Caki2 (cell line): ENCODE results near the gene ARL4D. TPM values are rescaled to one million over a fixed set of nuclear protein-coding genes. Genes with fewer than 3 reads are reported as not detected.
A peak's percentile ranks its signal among the peaks of the same experiment; 100 is the strongest.
"Not testable (repeated sequence)": the region's sequence is repeated elsewhere in the genome, so short reads cannot be mapped to it uniquely, and the experiment has no call there.

Experiments
- DNase-seq: peaks from one replicate; pipeline ENCODE4 v3.0.0-alpha.2; 2015; ENCODE audit warnings: low read depth
- in situ Hi-C: cut with HindIII; loops from 2 replicates; pipeline ENCODE4 v1.10.0; 2016; ENCODE audit warnings: low sequenced_read_pairs, low pct_unique_long_range_greater_than_20kb, mixed read lengths
- total RNA-seq: library from RNA; depleted of rRNA; stranded (reverse); fragments of >200 nt; shearing (Covaris generic); gene quantifications from 2 replicates; pipeline ENCODE4 v1.2.3, GENCODE V29; 2014; ENCODE audit warnings: low replicate concordance

ARL4D gene
- total RNA-seq, 1 experiment from 2014 or later = 50.6 TPM

- DNase-seq = no peak
- in situ Hi-C loops = no loop called here
These were observed 13.6 kb upstream of the ARL4D start for GRCh38 chr17:43385046-43385831.

GRCh38 chr17:43388359-43389045, 10.3 kb upstream of the ARL4D start:
- peak; percentile 96 for DNase-seq
- in situ Hi-C loops = no loop called here

GRCh38 chr17:43389046-43389947, 9.5 kb upstream of the ARL4D start:
- peak; percentile 79 for DNase-seq
- in situ Hi-C loops = no loop called here

GRCh38 chr17:43392397-43392796, 6.4 kb upstream of the ARL4D start:
- in situ Hi-C loops = loop anchor here (10.0 kb wide), 1 partner anchor 72 kb away; no protein-coding TSS in a partner anchor
- no peak for DNase-seq

- DNase-seq = peak; percentile 72
- in situ Hi-C loops = loop anchor here (10.0 kb wide), 1 partner anchor 71 kb away; no protein-coding TSS in a partner anchor
These were observed 4.8 kb upstream of the ARL4D start for GRCh38 chr17:43393944-43394482.

- not testable (repeated sequence) for DNase-seq
- in situ Hi-C loops = loop anchor here (10.0 kb wide), 1 partner anchor 70 kb away; no protein-coding TSS in a partner anchor
These were observed 4.1 kb upstream of the ARL4D start for GRCh38 chr17:43394696-43395095.

GRCh38 chr17:43395165-43395564, 3.6 kb upstream of the ARL4D start:
- DNase-seq = no peak
- in situ Hi-C loops = loop anchor here (10.0 kb wide), 1 partner anchor 70 kb away; no protein-coding TSS in a partner anchor

- DNase-seq = no peak
- in situ Hi-C loops = loop anchor here (10.0 kb wide), 1 partner anchor 68 kb away; no protein-coding TSS in a partner anchor
These were observed 2.2 kb upstream of the ARL4D start for GRCh38 chr17:43396491-43397060.

- in situ Hi-C loops = loop anchor here (10.0 kb wide), 1 partner anchor 65 kb away; no protein-coding TSS in a partner anchor
- DNase-seq = peak; percentile 53
These were observed 1.1 kb downstream of the ARL4D start for GRCh38 chr17:43399839-43400328.

- in situ Hi-C loops = no loop called here
- peak; percentile 81 for DNase-seq
These were observed 2.3 kb downstream of the ARL4D start for GRCh38 chr17:43400943-43401717.

GRCh38 chr17:43402078-43402477, 3.3 kb downstream of the ARL4D start:
- in situ Hi-C loops = no loop called here
- DNase-seq = peak; percentile 58

- in situ Hi-C loops = no loop called here
- DNase-seq = no peak
These were observed 3.8 kb downstream of the ARL4D start for GRCh38 chr17:43402567-43402966.

- DNase-seq = no peak
- in situ Hi-C loops = no loop called here
These were observed 5.1 kb downstream of the ARL4D start for GRCh38 chr17:43403846-43404245.

GRCh38 chr17:43405861-43406260, 7.1 kb downstream of the ARL4D start:
- in situ Hi-C loops = no loop called here
- no peak for DNase-seq

- peak; percentile 56 for DNase-seq
- in situ Hi-C loops = no loop called here
These were observed 8.2 kb downstream of the ARL4D start for GRCh38 chr17:43406676-43407645.

GRCh38 chr17:43409131-43409530, 10.3 kb downstream of the ARL4D start:
- in situ Hi-C loops = no loop called here

More at GRCh38 chr17:43409131-43409530, 10.3 kb downstream of the ARL4D start:
- no peak for DNase-seq
